ENCODE results near the gene CCDC141. TPM values are rescaled to one million over a fixed set of nuclear protein-coding genes. Genes with fewer than 3 reads are reported as not detected.

CCDC141 gene
- total RNA-seq, 3 donors from 2014 or later, result 1.3 to 11.7 (median 2.2) TPM

DNA sequence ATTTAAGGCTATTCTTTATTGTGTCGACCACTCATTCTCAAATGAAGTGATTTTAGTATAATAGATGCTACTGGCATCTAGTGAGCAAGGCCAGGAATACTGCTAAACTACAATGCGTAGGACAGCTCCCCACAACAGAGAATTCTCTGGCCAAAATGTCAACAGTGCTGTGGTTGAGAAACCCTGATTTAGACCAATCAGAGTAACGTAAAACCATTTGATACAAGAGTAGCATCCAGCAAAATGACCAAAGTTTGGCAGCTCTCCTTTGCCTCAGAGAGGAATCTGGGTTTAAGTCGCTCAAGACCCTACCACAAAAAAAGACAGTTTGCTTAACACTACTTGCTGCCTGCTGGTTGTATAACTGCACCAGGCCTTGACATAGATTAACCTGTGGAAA lies 205.7 kb downstream of the CCDC141 start:
- DNase-seq (ENCODE audit: low spot score in 2 of 2), result no peak
- TF ChIP-seq, protein P1, sequence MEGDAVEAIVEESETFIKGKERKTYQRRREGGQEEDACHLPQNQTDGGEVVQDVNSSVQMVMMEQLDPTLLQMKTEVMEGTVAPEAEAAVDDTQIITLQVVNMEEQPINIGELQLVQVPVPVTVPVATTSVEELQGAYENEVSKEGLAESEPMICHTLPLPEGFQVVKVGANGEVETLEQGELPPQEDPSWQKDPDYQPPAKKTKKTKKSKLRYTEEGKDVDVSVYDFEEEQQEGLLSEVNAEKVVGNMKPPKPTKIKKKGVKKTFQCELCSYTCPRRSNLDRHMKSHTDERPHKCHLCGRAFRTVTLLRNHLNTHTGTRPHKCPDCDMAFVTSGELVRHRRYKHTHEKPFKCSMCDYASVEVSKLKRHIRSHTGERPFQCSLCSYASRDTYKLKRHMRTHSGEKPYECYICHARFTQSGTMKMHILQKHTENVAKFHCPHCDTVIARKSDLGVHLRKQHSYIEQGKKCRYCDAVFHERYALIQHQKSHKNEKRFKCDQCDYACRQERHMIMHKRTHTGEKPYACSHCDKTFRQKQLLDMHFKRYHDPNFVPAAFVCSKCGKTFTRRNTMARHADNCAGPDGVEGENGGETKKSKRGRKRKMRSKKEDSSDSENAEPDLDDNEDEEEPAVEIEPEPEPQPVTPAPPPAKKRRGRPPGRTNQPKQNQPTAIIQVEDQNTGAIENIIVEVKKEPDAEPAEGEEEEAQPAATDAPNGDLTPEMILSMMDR (IDR thresholded peaks at IDR 0.05), result no peak
- no peak for TF ChIP-seq POLR2AphosphoS5 (IDR thresholded peaks at IDR 0.05)
- no peak for TF ChIP-seq POLR2A (IDR thresholded peaks at IDR 0.05)
- no peaks in the 10 kb centered on the region for H3K9me3 ChIP-seq
- no peaks in the 10 kb centered on the region for H3K4me1 ChIP-seq
- H3K4me3 ChIP-seq, result no peak overlapping the region
- H3K27me3 ChIP-seq, result no peaks in the 10 kb centered on the region
- no peak overlapping the region for H3K27ac ChIP-seq
- intact Hi-C loops (cut with DNase I; ENCODE audit: low total_unique reads), result no loop called here
- H3K36me3 ChIP-seq, result no peaks in the 10 kb centered on the region

DNA sequence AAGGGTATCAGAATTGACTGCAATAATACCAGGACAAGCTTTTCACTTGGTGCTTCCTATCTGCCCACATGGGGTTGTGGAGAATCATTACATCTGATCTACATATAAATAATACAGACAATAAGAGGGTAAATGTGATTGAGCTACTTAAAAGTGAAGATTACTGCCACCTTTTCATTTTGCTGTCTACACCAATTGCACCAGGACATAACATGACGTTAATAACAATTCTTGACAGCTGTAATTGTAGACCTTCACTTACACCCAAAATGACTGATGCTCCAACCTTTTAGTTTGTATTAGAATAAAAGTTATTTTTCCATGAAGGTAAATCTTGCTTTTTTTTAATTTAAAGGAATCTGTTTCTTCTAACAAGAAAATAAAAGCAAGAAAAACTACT lies 206.2 kb downstream of the CCDC141 start:
- intact Hi-C loops (cut with DNase I; ENCODE audit: low total_unique reads), result no loop called here
- no peak overlapping the region for H3K27ac ChIP-seq

DNA sequence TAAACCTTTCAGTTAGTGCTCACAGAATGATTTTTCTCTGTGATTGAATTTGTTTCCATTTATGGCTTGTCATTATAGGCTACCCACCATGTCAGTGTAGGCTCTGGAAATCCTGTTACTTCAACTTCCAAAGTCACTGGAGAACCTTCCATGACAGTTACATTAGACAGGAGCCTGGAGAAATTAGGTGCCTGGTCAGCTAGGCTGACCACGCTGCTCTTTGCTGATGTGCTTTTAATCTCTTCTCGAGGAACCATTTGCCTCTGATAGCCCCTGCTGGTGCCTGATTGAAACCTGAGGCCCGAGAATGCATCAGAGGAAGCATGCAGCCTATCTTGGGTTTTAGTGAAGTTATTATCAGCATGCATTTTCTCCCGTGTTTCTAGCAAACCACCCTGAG lies 213.1 kb downstream of the CCDC141 start:
- H3K9me3 ChIP-seq, result no peaks in the 10 kb centered on the region
- no peak overlapping the region for H3K4me3 ChIP-seq
- intact Hi-C loops (cut with DNase I; ENCODE audit: low total_unique reads), result no loop called here
- no peak for DNase-seq (ENCODE audit: low spot score in 2 of 2)
- no peaks in the 10 kb centered on the region for H3K4me1 ChIP-seq
- no peaks in the 10 kb centered on the region for H3K36me3 ChIP-seq
- H3K27ac ChIP-seq, result no peak overlapping the region
- TF ChIP-seq POLR2A (IDR thresholded peaks at IDR 0.05) (no peak), POLR2AphosphoS5 (IDR thresholded peaks at IDR 0.05) (no peak)
- TF ChIP-seq, protein P1 (IDR thresholded peaks at IDR 0.05), result no peak
- H3K27me3 ChIP-seq, result no peaks in the 10 kb centered on the region

More for the DNA sequence above, 206.2 kb downstream of the CCDC141 start:
- Histone ChIP-seq H3K4me1 (no peaks in the 10 kb centered on the region), H3K36me3 (no peaks in the 10 kb centered on the region), H3K27me3 (no peaks in the 10 kb centered on the region), H3K9me3 (no peaks in the 10 kb centered on the region), H3K4me3 (no peak overlapping the region)
- no peak for DNase-seq (ENCODE audit: low spot score in 2 of 2)
- no peak for TF ChIP-seq POLR2A (IDR thresholded peaks at IDR 0.05)
- TF ChIP-seq POLR2AphosphoS5 (IDR thresholded peaks at IDR 0.05), result no peak
- TF ChIP-seq, protein P1 (IDR thresholded peaks at IDR 0.05), result no peak

GRCh38 chr2:178834086-178834485 lies 215.9 kb downstream of the CCDC141 start:
- no peak for DNase-seq (ENCODE audit: low spot score in 2 of 2)
- Histone ChIP-seq H3K9me3 (no peaks in the 10 kb centered on the region), H3K27ac (no peak overlapping the region), H3K4me3 (no peak overlapping the region), H3K36me3 (no peaks in the 10 kb centered on the region), H3K27me3 (no peaks in the 10 kb centered on the region), H3K4me1 (no peaks in the 10 kb centered on the region)
- TF ChIP-seq, protein P1 (IDR thresholded peaks at IDR 0.05), result no peak
- TF ChIP-seq POLR2AphosphoS5 (IDR thresholded peaks at IDR 0.05), result no peak
- TF ChIP-seq POLR2A (IDR thresholded peaks at IDR 0.05), result no peak
- intact Hi-C loops (cut with DNase I; ENCODE audit: low total_unique reads), result no loop called here

- no peaks in the 10 kb centered on the region for H3K36me3 ChIP-seq
- no peaks in the 10 kb centered on the region for H3K27me3 ChIP-seq
- no peak overlapping the region for H3K27ac ChIP-seq
- TF ChIP-seq POLR2A (IDR thresholded peaks at IDR 0.05), result no peak
- TF ChIP-seq, protein P1 (IDR thresholded peaks at IDR 0.05), result no peak
- no peak for TF ChIP-seq POLR2AphosphoS5 (IDR thresholded peaks at IDR 0.05)
- intact Hi-C loops (cut with DNase I; ENCODE audit: low total_unique reads), result no loop called here
- no peak for DNase-seq (ENCODE audit: low spot score in 2 of 2)
- no peaks in the 10 kb centered on the region for H3K4me1 ChIP-seq
- H3K9me3 ChIP-seq, result no peaks in the 10 kb centered on the region
- no peak overlapping the region for H3K4me3 ChIP-seq
Measured at GRCh38 chr2:178833382-178833781, 216.6 kb downstream of the CCDC141 start.

All from breast epithelium (tissue), 4 donors.